Mammary epithelial cell (primary cell): ENCODE results near the gene BTD.
"Not testable (repeated sequence)": the region's sequence is repeated elsewhere in the genome, so short reads cannot be mapped to it uniquely, and the experiment has no call there.

ENCODE experiments used
- EZH2 ChIP-seq: IDR thresholded peaks from 2 replicates; pipeline ENCODE4 v1.6.1; 2012; ENCODE audit warnings: low read length, inconsistent platforms, borderline replicate concordance
- TF ChIP-seq, protein P1 (sequence below), 2 donors: IDR thresholded peaks in 1 of 2; conservative IDR thresholded peaks in 1 of 2; 2 replicates each; pipeline ENCODE4 v1.5.1; 2011 to 2012; ENCODE audit warnings: inconsistent platforms in 2 of 2, low read length in 2 of 2, mild to moderate bottlenecking in 2 of 2, control low read depth in 1 of 2, low read depth in 1 of 2; ENCODE audit not compliant: insufficient read depth in 1 of 2; ENCODE audit errors: extremely low read depth in 1 of 2

DNA sequence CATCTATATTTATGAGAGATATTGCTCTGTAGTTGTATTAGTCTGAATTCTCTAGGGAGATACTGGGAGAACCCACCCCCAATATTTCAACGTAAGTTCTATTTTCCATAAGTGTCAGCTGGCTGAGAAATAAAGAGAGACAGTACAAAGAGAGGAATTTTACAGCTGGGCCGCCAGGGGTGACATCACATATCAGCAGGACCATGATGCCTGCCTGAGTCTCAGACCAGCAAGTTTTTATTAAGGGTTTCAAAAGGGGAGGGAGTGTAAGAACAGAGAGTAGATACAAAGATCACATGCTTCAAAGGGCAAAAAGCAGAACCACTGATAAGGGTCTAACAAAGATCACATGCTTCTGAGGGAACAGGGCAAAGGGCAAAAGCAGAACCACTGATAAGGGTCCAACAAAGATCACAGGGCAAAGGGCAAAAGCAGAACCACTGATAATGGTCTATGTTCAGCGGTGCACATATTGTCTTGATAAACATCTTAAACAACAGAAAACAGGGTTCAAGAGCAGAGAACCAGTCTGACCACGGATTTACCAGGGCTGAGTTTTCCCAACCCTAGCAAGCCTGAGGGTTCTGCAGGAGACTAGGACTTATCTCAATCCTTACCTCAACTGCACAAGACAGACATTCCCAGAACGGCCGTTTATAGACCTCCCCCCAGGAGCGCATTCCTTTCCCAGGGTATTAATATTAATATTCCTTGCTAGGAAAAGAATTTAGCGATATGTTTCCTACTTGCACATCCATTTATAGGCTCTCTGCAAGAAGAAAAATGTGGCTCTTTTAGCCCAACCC, 18.3 kb downstream of the BTD start:
- TF ChIP-seq, protein P1, sequence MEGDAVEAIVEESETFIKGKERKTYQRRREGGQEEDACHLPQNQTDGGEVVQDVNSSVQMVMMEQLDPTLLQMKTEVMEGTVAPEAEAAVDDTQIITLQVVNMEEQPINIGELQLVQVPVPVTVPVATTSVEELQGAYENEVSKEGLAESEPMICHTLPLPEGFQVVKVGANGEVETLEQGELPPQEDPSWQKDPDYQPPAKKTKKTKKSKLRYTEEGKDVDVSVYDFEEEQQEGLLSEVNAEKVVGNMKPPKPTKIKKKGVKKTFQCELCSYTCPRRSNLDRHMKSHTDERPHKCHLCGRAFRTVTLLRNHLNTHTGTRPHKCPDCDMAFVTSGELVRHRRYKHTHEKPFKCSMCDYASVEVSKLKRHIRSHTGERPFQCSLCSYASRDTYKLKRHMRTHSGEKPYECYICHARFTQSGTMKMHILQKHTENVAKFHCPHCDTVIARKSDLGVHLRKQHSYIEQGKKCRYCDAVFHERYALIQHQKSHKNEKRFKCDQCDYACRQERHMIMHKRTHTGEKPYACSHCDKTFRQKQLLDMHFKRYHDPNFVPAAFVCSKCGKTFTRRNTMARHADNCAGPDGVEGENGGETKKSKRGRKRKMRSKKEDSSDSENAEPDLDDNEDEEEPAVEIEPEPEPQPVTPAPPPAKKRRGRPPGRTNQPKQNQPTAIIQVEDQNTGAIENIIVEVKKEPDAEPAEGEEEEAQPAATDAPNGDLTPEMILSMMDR (conservative IDR thresholded peaks at IDR 0.05 in 1 of 2, IDR thresholded peaks at IDR 0.05 in 1 of 2; ENCODE audit: extremely low read depth in 1 of 2, insufficient read depth in 1 of 2, low read depth in 1 of 2, low read length in 2 of 2) = not testable (repeated sequence)
- not testable (repeated sequence) for TF ChIP-seq EZH2
